ENCODE data around the gene CGREF1. TPM values are rescaled to one million over a fixed set of nuclear protein-coding genes. Genes with fewer than 3 reads are reported as not detected.

Gene CGREF1
- polyA plus RNA-seq, 4 donors, result 3.8 to 7.8 (median 4.5) TPM

DNA sequence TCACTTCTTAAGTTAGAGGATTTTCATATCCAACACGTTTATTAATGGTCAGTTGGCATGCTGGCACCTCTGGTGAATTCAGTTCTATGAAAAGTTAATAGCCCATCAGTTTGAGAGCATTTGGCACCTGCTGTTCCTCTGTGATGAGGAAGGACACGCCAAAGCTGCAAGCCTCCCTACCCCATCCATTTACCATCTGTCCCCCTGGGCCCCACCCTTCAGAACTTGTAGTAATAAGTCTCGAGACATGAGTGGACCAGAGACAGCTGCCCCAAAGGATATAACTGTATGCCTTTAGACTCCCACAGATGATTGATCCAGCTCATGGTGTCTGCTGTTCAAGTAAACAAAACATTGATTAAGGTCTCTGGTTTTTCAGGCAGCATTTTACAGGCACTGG lies 53.8 kb downstream of the CGREF1 start:
- Histone ChIP-seq H3K27ac (ENCODE audit: low read depth in 1 of 3, low read length in 2 of 3) (no peak overlapping the region), H3K4me1 (ENCODE audit: control insufficient read depth in 3 of 3, insufficient read depth in 2 of 3, low read depth in 1 of 3, low read length in 2 of 3) (peaks cover under 1 to 6% (median 3%) of the 10 kb centered on the region in 3 donors), H3K9me3 (ENCODE audit: control insufficient read depth in 2 of 2, insufficient read depth in 1 of 2, low read depth in 1 of 2, low read length in 1 of 2) (no peaks in the 10 kb centered on the region), H3K4me3 (ENCODE audit: low read depth in 1 of 3, low read length in 3 of 3) (no peak overlapping the region), H3K27me3 (ENCODE audit: control insufficient read depth in 3 of 3, insufficient read depth in 3 of 3, low read length in 3 of 3) (no peaks in the 10 kb centered on the region), H3K36me3 (ENCODE audit: control insufficient read depth in 3 of 3, insufficient read depth in 2 of 3, low read depth in 1 of 3, low read length in 3 of 3) (peaks cover 2 to 41% (median 8%) of the 10 kb centered on the region in 3 donors)
- WGBS, 3 donors, result 68 to 86% (median 71%) methylated on average over 3 of the region's 3 CpGs
- DNase-seq (no peak), FAIRE-seq (no peak)

DNA sequence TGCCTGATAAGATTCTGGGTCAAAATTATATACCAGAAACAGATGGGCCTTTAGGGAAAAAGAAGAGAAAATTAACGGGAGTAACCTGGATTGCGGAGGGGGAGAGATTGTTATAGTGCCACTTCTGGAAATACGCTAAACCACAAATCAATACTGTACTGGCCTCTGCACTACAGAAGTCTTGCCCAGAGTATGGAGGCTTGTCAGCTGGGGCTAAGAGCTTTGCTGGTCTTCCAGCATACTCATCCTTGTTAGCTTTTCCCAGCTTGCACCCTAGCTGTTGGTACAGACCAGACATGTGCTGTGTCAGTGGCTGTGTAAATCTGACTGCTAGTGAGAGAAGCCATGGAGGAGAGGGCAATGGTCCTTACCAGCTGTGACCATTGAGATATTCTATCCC lies 58.6 kb downstream of the CGREF1 start:
- WGBS, 3 donors, result 90 to 93% (median 90%) methylated on average over 3 of the region's 3 CpGs

DNA sequence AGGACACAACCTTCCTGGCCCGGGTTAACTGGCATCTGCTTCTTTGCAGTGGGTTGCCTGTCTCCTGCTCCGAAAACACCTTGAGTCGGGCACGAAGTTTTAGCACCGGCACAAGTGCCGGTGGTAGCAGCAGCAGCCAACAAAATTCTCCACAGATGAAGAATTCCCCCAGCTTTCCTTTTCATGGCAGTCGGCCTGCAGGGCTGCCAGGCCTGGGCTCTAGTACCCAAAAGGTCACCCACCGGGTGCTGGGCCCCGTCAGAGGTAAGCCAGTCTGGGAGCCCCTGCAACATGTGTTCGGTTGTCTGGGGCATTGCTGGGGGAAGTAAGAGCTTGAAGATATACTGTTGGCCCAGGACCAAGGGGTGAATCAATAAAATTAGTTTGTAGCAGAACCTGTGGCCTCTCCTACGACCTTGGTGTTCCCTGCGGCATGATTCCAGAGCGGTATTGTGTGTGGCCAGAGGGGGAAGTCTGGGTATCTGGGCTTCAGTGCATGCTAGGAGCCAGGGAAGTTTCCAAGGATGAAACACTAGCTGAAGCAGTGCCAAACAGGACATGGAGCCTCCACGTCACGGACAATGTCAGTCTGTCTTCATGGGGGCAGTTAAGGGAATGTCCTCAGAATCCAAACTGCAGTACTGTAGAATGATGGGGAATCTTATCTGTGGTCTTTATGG lies 59.6 kb downstream of the CGREF1 start:
- Histone ChIP-seq H3K9me3 (ENCODE audit: control insufficient read depth in 2 of 2, insufficient read depth in 1 of 2, low read depth in 1 of 2, low read length in 1 of 2) (no peaks in the 10 kb centered on the region), H3K4me3 (ENCODE audit: low read depth in 1 of 3, low read length in 3 of 3) (no peak overlapping the region), H3K36me3 (ENCODE audit: control insufficient read depth in 3 of 3, insufficient read depth in 2 of 3, low read depth in 1 of 3, low read length in 3 of 3) (peaks cover 2 to 43% (median 5%) of the 10 kb centered on the region in 3 donors), H3K27me3 (ENCODE audit: control insufficient read depth in 3 of 3, insufficient read depth in 3 of 3, low read length in 3 of 3) (no peaks in the 10 kb centered on the region), H3K27ac (ENCODE audit: low read depth in 1 of 3, low read length in 2 of 3) (no peak overlapping the region), H3K4me1 (ENCODE audit: control insufficient read depth in 3 of 3, insufficient read depth in 2 of 3, low read depth in 1 of 3, low read length in 2 of 3) (no peaks in the 10 kb centered on the region)
- DNase-seq (no peak), FAIRE-seq (no peak)
- 79 to 84% (median 83%) methylated on average over 15 of the region's 15 CpGs for WGBS, 3 donors

More for the DNA sequence above, 58.6 kb downstream of the CGREF1 start:
- FAIRE-seq (no peak), DNase-seq (no peak)
- Histone ChIP-seq H3K4me3 (ENCODE audit: low read depth in 1 of 3, low read length in 3 of 3) (no peak overlapping the region), H3K36me3 (ENCODE audit: control insufficient read depth in 3 of 3, insufficient read depth in 2 of 3, low read depth in 1 of 3, low read length in 3 of 3) (peaks cover 2 to 34% (median 3%) of the 10 kb centered on the region in 3 donors), H3K27me3 (ENCODE audit: control insufficient read depth in 3 of 3, insufficient read depth in 3 of 3, low read length in 3 of 3) (no peaks in the 10 kb centered on the region), H3K9me3 (ENCODE audit: control insufficient read depth in 2 of 2, insufficient read depth in 1 of 2, low read depth in 1 of 2, low read length in 1 of 2) (no peaks in the 10 kb centered on the region), H3K4me1 (ENCODE audit: control insufficient read depth in 3 of 3, insufficient read depth in 2 of 3, low read depth in 1 of 3, low read length in 2 of 3) (no peaks in the 10 kb centered on the region), H3K27ac (ENCODE audit: low read depth in 1 of 3, low read length in 2 of 3) (no peak overlapping the region)

GRCh38 chr2:27058210-27058609 lies 60.7 kb downstream of the CGREF1 start:
- WGBS, 3 donors, result 81 to 85% (median 84%) methylated on average over 10 of the region's 10 CpGs
- no peaks in the 10 kb centered on the region for H3K4me1 ChIP-seq (ENCODE audit: control insufficient read depth in 3 of 3, insufficient read depth in 2 of 3, low read depth in 1 of 3, low read length in 2 of 3)
- FAIRE-seq (no peak), DNase-seq (no peak)
- H3K36me3 ChIP-seq (ENCODE audit: control insufficient read depth in 3 of 3, insufficient read depth in 2 of 3, low read depth in 1 of 3, low read length in 3 of 3), result peaks cover 2 to 53% (median 5%) of the 10 kb centered on the region in 3 donors
- no peaks in the 10 kb centered on the region for H3K9me3 ChIP-seq (ENCODE audit: control insufficient read depth in 2 of 2, insufficient read depth in 1 of 2, low read depth in 1 of 2, low read length in 1 of 2)
- H3K27ac ChIP-seq (ENCODE audit: low read depth in 1 of 3, low read length in 2 of 3), result no peak overlapping the region
- no peaks in the 10 kb centered on the region for H3K27me3 ChIP-seq (ENCODE audit: control insufficient read depth in 3 of 3, insufficient read depth in 3 of 3, low read length in 3 of 3)
- no peak overlapping the region for H3K4me3 ChIP-seq (ENCODE audit: low read depth in 1 of 3, low read length in 3 of 3)

DNA sequence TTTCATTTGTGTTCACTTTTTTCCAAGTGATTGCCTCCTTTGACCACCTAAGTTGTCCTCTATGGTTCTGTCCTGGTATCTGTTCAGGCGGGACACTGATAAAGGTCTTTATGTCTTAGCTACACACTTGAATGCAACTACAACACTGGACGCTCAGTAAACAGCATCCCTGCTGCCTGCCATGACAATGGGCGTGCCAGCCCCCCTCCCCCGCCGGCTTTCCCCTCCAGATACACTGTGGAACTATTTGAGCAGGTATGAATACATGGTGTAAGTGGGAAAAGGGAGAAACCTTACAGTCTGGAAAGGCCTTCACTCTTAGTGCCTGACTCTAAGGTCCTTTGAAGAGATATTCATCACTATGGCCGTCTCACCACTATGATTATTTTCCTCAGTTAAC lies 61.7 kb downstream of the CGREF1 start:
- 89 to 96% (median 93%) methylated on average over 6 of the region's 6 CpGs for WGBS, 3 donors
- Histone ChIP-seq H3K27me3 (ENCODE audit: control insufficient read depth in 3 of 3, insufficient read depth in 3 of 3, low read length in 3 of 3) (no peaks in the 10 kb centered on the region), H3K4me1 (ENCODE audit: control insufficient read depth in 3 of 3, insufficient read depth in 2 of 3, low read depth in 1 of 3, low read length in 2 of 3) (peaks cover 0 to 3% (median 0%) of the 10 kb centered on the region in 3 donors), H3K9me3 (ENCODE audit: control insufficient read depth in 2 of 2, insufficient read depth in 1 of 2, low read depth in 1 of 2, low read length in 1 of 2) (no peaks in the 10 kb centered on the region), H3K36me3 (ENCODE audit: control insufficient read depth in 3 of 3, insufficient read depth in 2 of 3, low read depth in 1 of 3, low read length in 3 of 3) (peaks cover 2 to 56% (median 3%) of the 10 kb centered on the region in 3 donors), H3K27ac (ENCODE audit: low read depth in 1 of 3, low read length in 2 of 3) (no peak overlapping the region), H3K4me3 (ENCODE audit: low read depth in 1 of 3, low read length in 3 of 3) (no peak overlapping the region)
- FAIRE-seq (no peak), DNase-seq (no peak)

DNA sequence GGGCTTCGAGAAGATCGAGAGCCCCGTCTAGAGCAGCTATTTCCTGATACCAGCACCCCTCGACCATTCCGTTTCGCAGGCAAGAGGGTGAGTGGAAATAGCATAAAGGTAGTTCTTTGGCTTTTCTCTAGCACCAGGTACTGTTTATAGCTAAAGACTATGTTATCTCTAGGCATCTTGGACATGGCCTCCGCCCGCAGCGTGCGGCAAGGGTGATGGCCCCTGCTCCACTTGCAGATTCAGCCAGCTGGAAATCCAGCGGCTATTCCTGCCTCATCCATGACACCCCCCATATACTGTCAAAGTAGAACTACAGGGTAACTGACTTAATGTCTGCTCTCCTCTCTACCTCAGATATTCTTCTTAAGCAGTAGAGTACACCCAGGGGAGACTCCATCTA lies 64.2 kb downstream of the CGREF1 start:
- 95 to 96% (median 96%) methylated on average over 11 of the region's 11 CpGs for WGBS, 3 donors
- peaks cover 0 to 52% (median 3%) of the 10 kb centered on the region in 3 donors for H3K36me3 ChIP-seq (ENCODE audit: control insufficient read depth in 3 of 3, insufficient read depth in 2 of 3, low read depth in 1 of 3, low read length in 3 of 3)
- H3K4me1 ChIP-seq (ENCODE audit: control insufficient read depth in 3 of 3, insufficient read depth in 2 of 3, low read depth in 1 of 3, low read length in 2 of 3), result peaks cover 0 to 6% (median 0%) of the 10 kb centered on the region in 3 donors
- H3K4me3 ChIP-seq (ENCODE audit: low read depth in 1 of 3, low read length in 3 of 3), result no peak overlapping the region
- no peaks in the 10 kb centered on the region for H3K27me3 ChIP-seq (ENCODE audit: control insufficient read depth in 3 of 3, insufficient read depth in 3 of 3, low read length in 3 of 3)
- FAIRE-seq, result no peak
- no peak overlapping the region for H3K27ac ChIP-seq (ENCODE audit: low read depth in 1 of 3, low read length in 2 of 3)
- H3K9me3 ChIP-seq (ENCODE audit: control insufficient read depth in 2 of 2, insufficient read depth in 1 of 2, low read depth in 1 of 2, low read length in 1 of 2), result no peaks in the 10 kb centered on the region
- DNase-seq, result no peak

DNA sequence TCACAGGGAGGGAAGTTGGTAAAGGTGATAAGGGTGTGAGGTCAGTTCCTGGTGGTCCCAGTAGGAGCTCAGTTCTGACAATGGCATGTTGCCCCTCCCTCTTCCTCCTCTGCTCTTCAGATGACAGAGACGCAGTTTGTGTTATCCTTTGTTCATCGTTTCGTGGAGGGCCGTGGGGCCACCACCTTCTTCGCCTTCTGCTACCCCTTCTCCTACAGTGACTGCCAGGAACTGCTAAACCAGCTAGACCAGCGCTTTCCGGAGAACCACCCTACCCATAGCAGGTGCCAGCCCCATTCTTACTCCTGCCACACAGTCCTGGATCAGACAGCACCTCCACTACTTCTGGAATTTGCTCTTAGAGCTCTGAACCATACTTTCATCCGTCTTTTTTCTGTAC lies 65.2 kb downstream of the CGREF1 start:
- Histone ChIP-seq H3K9me3 (ENCODE audit: control insufficient read depth in 2 of 2, insufficient read depth in 1 of 2, low read depth in 1 of 2, low read length in 1 of 2) (no peaks in the 10 kb centered on the region), H3K4me1 (ENCODE audit: control insufficient read depth in 3 of 3, insufficient read depth in 2 of 3, low read depth in 1 of 3, low read length in 2 of 3) (peaks cover 0 to 10% (median 0%) of the 10 kb centered on the region in 3 donors), H3K4me3 (ENCODE audit: low read depth in 1 of 3, low read length in 3 of 3) (no peak overlapping the region), H3K27ac (ENCODE audit: low read depth in 1 of 3, low read length in 2 of 3) (no peak overlapping the region), H3K36me3 (ENCODE audit: control insufficient read depth in 3 of 3, insufficient read depth in 2 of 3, low read depth in 1 of 3, low read length in 3 of 3) (peaks cover 0 to 42% (median 3%) of the 10 kb centered on the region in 3 donors), H3K27me3 (ENCODE audit: control insufficient read depth in 3 of 3, insufficient read depth in 3 of 3, low read length in 3 of 3) (no peaks in the 10 kb centered on the region)
- FAIRE-seq, result no peak
- WGBS, 3 donors, result 88 to 90% (median 89%) methylated on average over 8 of the region's 8 CpGs
- no peak for DNase-seq

DNA sequence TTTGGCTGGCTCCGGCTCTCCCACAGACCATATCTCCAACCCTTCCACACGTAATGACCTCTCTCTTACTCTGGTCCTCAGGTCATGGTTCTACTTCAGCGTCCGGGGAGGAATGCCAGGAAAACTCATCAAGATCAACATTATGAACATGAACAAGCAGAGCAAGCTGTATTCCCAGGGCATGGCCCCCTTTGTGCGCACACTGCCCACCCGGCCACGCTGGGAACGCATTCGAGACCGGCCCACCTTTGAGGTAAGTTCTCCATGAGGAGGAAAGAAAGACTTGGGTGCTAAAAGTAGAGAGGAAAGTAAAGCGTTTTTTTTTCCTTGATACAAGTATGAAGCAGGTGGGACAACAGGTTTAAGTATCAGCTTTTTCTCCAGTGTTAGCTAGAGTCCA lies 65.6 kb downstream of the CGREF1 start:
- no peak for DNase-seq
- peaks cover 0 to 39% (median 3%) of the 10 kb centered on the region in 3 donors for H3K36me3 ChIP-seq (ENCODE audit: control insufficient read depth in 3 of 3, insufficient read depth in 2 of 3, low read depth in 1 of 3, low read length in 3 of 3)
- H3K4me1 ChIP-seq (ENCODE audit: control insufficient read depth in 3 of 3, insufficient read depth in 2 of 3, low read depth in 1 of 3, low read length in 2 of 3), result peaks cover 0 to 10% (median 0%) of the 10 kb centered on the region in 3 donors
- H3K9me3 ChIP-seq (ENCODE audit: control insufficient read depth in 2 of 2, insufficient read depth in 1 of 2, low read depth in 1 of 2, low read length in 1 of 2), result no peaks in the 10 kb centered on the region
- WGBS, 3 donors, result 89 to 92% (median 89%) methylated on average over 11 of the region's 11 CpGs
- no peak overlapping the region for H3K27ac ChIP-seq (ENCODE audit: low read depth in 1 of 3, low read length in 2 of 3)
- H3K4me3 ChIP-seq (ENCODE audit: low read depth in 1 of 3, low read length in 3 of 3), result no peak overlapping the region
- H3K27me3 ChIP-seq (ENCODE audit: control insufficient read depth in 3 of 3, insufficient read depth in 3 of 3, low read length in 3 of 3), result no peaks in the 10 kb centered on the region
- no peak for FAIRE-seq
